ENCODE measurements around the gene HTR3D.
A peak's percentile ranks its signal among the peaks of the same experiment; 100 is the strongest.
"Not testable (repeated sequence)": the region's sequence is repeated elsewhere in the genome, so short reads cannot be mapped to it uniquely, and the experiment has no call there.

The HTR3D gene

GRCh38 chr3:184031187-184031792, at the start of gene HTR3D:
Gene HTR3D (plus strand): TSS chr3:184031742. CDS start chr3:184031742, 0 bp downstream.
- no peaks in the 10 kb centered on the region for H3K9me3 Mint-ChIP-seq

GRCh38 chr3:183981990-183982644, 49.4 kb upstream of the HTR3D start:
- no peaks in the 10 kb centered on the region for H3K4me1 Mint-ChIP-seq
- no peak overlapping the region for H3K27ac Mint-ChIP-seq
- H3K4me3 Mint-ChIP-seq: no peak overlapping the region
- no peaks in the 10 kb centered on the region for H3K9me3 Mint-ChIP-seq
- ATAC-seq (no peak), DNase-seq (no peak)
- no peaks in the 10 kb centered on the region for H3K27me3 Mint-ChIP-seq

More at GRCh38 chr3:184031187-184031792, at the start of gene HTR3D:
- Mint-ChIP-seq H3K4me3 (no peak within 1 kb of the TSS), H3K27me3 (peaks cover 15% of the 10 kb centered on the region), H3K27ac (no peak within 1 kb of the TSS), H3K4me1 (no peaks in the 10 kb centered on the region)
- DNase-seq (no peak), ATAC-seq (no peak)

- H3K4me1 Mint-ChIP-seq: no peaks in the 10 kb centered on the region
- DNase-seq: no peak
- H3K27ac Mint-ChIP-seq: peak overlapping the region; percentile 26 to 34
- H3K27me3 Mint-ChIP-seq: no peaks in the 10 kb centered on the region
- ATAC-seq: no peak
- H3K9me3 Mint-ChIP-seq: no peaks in the 10 kb centered on the region
- H3K4me3 Mint-ChIP-seq: no peak overlapping the region
Observed at GRCh38 chr3:183984127-183984740, 47.3 kb upstream of the HTR3D start.

- no peaks in the 10 kb centered on the region for H3K27me3 Mint-ChIP-seq
- DNase-seq (no peak), ATAC-seq (no peak)
- peak overlapping the region in 1 of 2 donors; percentile 26 for H3K27ac Mint-ChIP-seq
- no peaks in the 10 kb centered on the region for H3K9me3 Mint-ChIP-seq
- no peaks in the 10 kb centered on the region for H3K4me1 Mint-ChIP-seq
- H3K4me3 Mint-ChIP-seq: no peak overlapping the region
Observed at GRCh38 chr3:183984749-183985729, 46.5 kb upstream of the HTR3D start.

GRCh38 chr3:183987000-183987600, 44.4 kb upstream of the HTR3D start:
- no peak for DNase-seq

GRCh38 chr3:183988216-183988790, 43.2 kb upstream of the HTR3D start:
- Mint-ChIP-seq H3K4me3 (no peak overlapping the region), H3K27me3 (no peaks in the 10 kb centered on the region), H3K4me1 (no peaks in the 10 kb centered on the region), H3K9me3 (no peaks in the 10 kb centered on the region), H3K27ac (peak overlapping the region in 1 of 2 donors; percentile 54)
- ATAC-seq: no peak
- no peak for DNase-seq

More at GRCh38 chr3:183987000-183987600, 44.4 kb upstream of the HTR3D start:
- Mint-ChIP-seq H3K4me3 (no peak overlapping the region), H3K4me1 (no peaks in the 10 kb centered on the region), H3K27ac (peak overlapping the region in 1 of 2 donors; percentile 72), H3K27me3 (no peaks in the 10 kb centered on the region), H3K9me3 (no peaks in the 10 kb centered on the region)
- no peak for ATAC-seq

- Mint-ChIP-seq H3K27ac (no peak overlapping the region), H3K4me1 (no peaks in the 10 kb centered on the region), H3K9me3 (no peaks in the 10 kb centered on the region), H3K27me3 (no peaks in the 10 kb centered on the region), H3K4me3 (no peak overlapping the region)
- DNase-seq (no peak), ATAC-seq (no peak)
Observed at GRCh38 chr3:183991403-183991802, 40.1 kb upstream of the HTR3D start.

- no peak for ATAC-seq
- peak overlapping the region in 1 of 2 donors; percentile 89 for H3K27ac Mint-ChIP-seq
- H3K4me3 Mint-ChIP-seq: no peak overlapping the region
Observed at GRCh38 chr3:184001761-184002160, 29.8 kb upstream of the HTR3D start.

GRCh38 chr3:184002469-184002868, 29.1 kb upstream of the HTR3D start:
- no peak overlapping the region for H3K4me3 Mint-ChIP-seq

More at GRCh38 chr3:184001761-184002160, 29.8 kb upstream of the HTR3D start:
- no peaks in the 10 kb centered on the region for H3K9me3 Mint-ChIP-seq
- H3K27me3 Mint-ChIP-seq: no peaks in the 10 kb centered on the region
- H3K4me1 Mint-ChIP-seq: peaks cover 12% of the 10 kb centered on the region
- DNase-seq: no peak

GRCh38 chr3:184003187-184003967, 28.2 kb upstream of the HTR3D start:
- no peak overlapping the region for H3K4me3 Mint-ChIP-seq
- no peak overlapping the region for H3K27ac Mint-ChIP-seq
- no peaks in the 10 kb centered on the region for H3K27me3 Mint-ChIP-seq
- no peak for DNase-seq
- peaks cover 19% of the 10 kb centered on the region for H3K4me1 Mint-ChIP-seq
- no peaks in the 10 kb centered on the region for H3K9me3 Mint-ChIP-seq
- ATAC-seq: no peak

More at GRCh38 chr3:184002469-184002868, 29.1 kb upstream of the HTR3D start:
- DNase-seq (no peak), ATAC-seq (no peak)
- Mint-ChIP-seq H3K9me3 (no peaks in the 10 kb centered on the region), H3K27me3 (no peaks in the 10 kb centered on the region), H3K4me1 (peaks cover 19% of the 10 kb centered on the region), H3K27ac (no peak overlapping the region)

- peaks cover 19% of the 10 kb centered on the region for H3K4me1 Mint-ChIP-seq
- ATAC-seq: no peak
- H3K27me3 Mint-ChIP-seq: no peaks in the 10 kb centered on the region
- no peaks in the 10 kb centered on the region for H3K9me3 Mint-ChIP-seq
- no peak for DNase-seq
- no peak overlapping the region for H3K4me3 Mint-ChIP-seq
- H3K27ac Mint-ChIP-seq: no peak overlapping the region
Observed at GRCh38 chr3:184004476-184004875, 27.1 kb upstream of the HTR3D start.

- ATAC-seq (peak; percentile 69), DNase-seq (peak; percentile 5 to 16)
- peaks cover 19% of the 10 kb centered on the region for H3K4me1 Mint-ChIP-seq
- no peaks in the 10 kb centered on the region for H3K9me3 Mint-ChIP-seq
- no peak overlapping the region for H3K27ac Mint-ChIP-seq
- peak overlapping the region; percentile 40 to 55 for H3K4me3 Mint-ChIP-seq
- no peaks in the 10 kb centered on the region for H3K27me3 Mint-ChIP-seq
Observed at GRCh38 chr3:184005941-184006507, 25.5 kb upstream of the HTR3D start.

- DNase-seq, H3K27ac Mint-ChIP-seq, H3K4me3 Mint-ChIP-seq, H3K27me3 Mint-ChIP-seq, H3K9me3 Mint-ChIP-seq, ATAC-seq: not testable (repeated sequence)
- H3K4me1 Mint-ChIP-seq: peaks cover 19% of the 10 kb centered on the region
Observed at GRCh38 chr3:184007143-184007813, 24.3 kb upstream of the HTR3D start.

Measured in stimulated activated naive CD8-positive, alpha-beta T cell treated with anti-CD3 and anti-CD28 coated beads, Interleukin-15, amount 100 ng/mL, for 72 hours (primary cell).